NCI-H1436 (cell line): ENCODE results near the gene R3HDM4.
"Not testable (repeated sequence)": the region's sequence is repeated elsewhere in the genome, so short reads cannot be mapped to it uniquely, and the experiment has no call there.

Source experiments
- DNase-seq: peaks from one replicate; lab custom pipeline; 2025; lab: John Stamatoyannopoulos, UW

R3HDM4 gene

GRCh38 chr19:890831-891230 lies 22.2 kb downstream of the R3HDM4 start:
- DNase-seq: no peak

GRCh38 chr19:889662-890295 lies 23.2 kb downstream of the R3HDM4 start:
- DNase-seq: no peak

GRCh38 chr19:888581-889385 lies 24.2 kb downstream of the R3HDM4 start:
- DNase-seq: no peak

GRCh38 chr19:887599-887998 lies 25.4 kb downstream of the R3HDM4 start:
- DNase-seq: no peak

GRCh38 chr19:887072-887471 lies 25.9 kb downstream of the R3HDM4 start:
- no peak for DNase-seq

GRCh38 chr19:885536-886224 lies 27.3 kb downstream of the R3HDM4 start:
- no peak for DNase-seq

GRCh38 chr19:884420-885211 lies 28.4 kb downstream of the R3HDM4 start:
- no peak for DNase-seq

GRCh38 chr19:883661-884211 lies 29.3 kb downstream of the R3HDM4 start:
- peak; percentile 54 for DNase-seq

GRCh38 chr19:882871-883497 lies 30.0 kb downstream of the R3HDM4 start:
- DNase-seq: no peak

- DNase-seq: no peak
Observed at GRCh38 chr19:881385-882071, 31.5 kb downstream of the R3HDM4 start.

GRCh38 chr19:879711-880438 lies 33.1 kb downstream of the R3HDM4 start:
- no peak for DNase-seq

- DNase-seq: not testable (repeated sequence)
Observed at GRCh38 chr19:878751-879561, 34.1 kb downstream of the R3HDM4 start.

- not testable (repeated sequence) for DNase-seq
Observed at GRCh38 chr19:877992-878660, 34.9 kb downstream of the R3HDM4 start.

GRCh38 chr19:876780-877314 lies 36.2 kb downstream of the R3HDM4 start:
- DNase-seq: no peak

- no peak for DNase-seq
Observed at GRCh38 chr19:876089-876488, 36.9 kb downstream of the R3HDM4 start.

- no peak for DNase-seq
Observed at GRCh38 chr19:875265-875879, 37.6 kb downstream of the R3HDM4 start.

- DNase-seq: no peak
Observed at GRCh38 chr19:873561-874041, 39.4 kb downstream of the R3HDM4 start.

- DNase-seq: peak; percentile 30
Observed at GRCh38 chr19:873084-873483, 39.9 kb downstream of the R3HDM4 start.
